GM19397 (cell line): ENCODE measurements around the gene CELSR1.

ENCODE experiments used
- ATAC-seq: cut with Tn5 transposase; IDR thresholded peaks from one replicate; pipeline ENCODE4 v1.9.1; 2021; ENCODE audit warnings: mild to moderate bottlenecking, moderate library complexity; ENCODE audit not compliant: unreplicated experiment

Gene CELSR1

DNA sequence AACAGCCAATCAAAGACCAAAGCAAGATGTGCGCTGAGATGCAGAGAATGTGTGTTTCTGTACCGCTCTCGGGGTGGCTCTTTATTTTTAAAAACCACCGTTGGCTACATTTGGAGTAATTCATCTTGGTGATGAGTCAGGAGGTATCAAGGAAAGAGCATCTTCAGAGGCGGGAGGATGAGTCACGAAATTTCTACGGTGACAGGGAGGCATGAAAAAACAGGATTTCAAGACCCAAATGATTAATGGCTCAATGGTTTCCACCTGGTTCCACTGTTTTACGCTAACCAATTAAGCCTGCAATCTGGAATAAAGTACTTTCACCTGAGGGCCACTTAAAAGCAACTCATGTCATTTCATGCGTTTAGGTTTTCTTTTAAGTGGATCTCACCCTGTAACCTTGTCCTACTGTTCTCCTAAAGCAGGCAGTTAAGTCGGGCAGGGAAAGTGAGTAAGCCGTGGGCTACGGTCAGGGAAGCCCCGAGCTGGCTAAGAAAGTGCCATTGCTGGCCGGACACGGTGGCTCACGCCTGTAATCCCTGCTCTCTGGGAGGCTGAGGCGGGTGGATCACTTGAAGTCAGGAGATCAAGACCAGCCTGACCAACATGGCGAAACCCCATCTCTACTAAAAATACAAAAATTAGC, 74.6 kb downstream of the CELSR1 start:
- ATAC-seq = no peak

DNA sequence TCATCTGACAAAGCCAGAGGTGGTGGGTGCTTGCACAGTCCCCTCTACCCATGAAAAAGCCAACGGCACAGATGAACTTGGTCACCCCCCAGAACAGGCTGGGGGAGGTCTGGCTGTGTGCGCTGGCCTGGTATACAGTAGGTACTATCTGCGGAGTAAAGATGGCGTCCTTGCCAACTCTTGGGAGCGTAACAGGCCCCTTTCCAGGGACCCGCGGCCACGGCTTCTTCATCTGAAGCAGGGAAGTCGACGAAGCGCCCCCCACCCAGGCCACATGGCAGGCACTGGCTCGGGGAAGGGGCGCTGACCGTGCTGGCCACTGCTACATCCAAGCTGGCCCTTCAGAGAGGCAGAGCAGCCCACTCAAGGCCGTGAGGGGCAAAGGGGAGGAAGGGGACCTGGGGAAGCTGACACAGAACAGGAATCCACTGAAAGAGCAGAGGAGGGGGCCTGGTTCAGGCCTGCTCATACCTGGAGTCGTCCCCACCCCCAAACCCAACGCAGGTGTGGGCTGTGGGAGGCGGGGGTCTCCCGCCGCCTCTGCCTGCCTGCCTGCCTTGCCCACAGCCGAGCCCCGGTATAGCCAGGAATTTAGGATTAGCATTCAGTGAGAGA, 75.7 kb downstream of the CELSR1 start:
- no peak for ATAC-seq

DNA sequence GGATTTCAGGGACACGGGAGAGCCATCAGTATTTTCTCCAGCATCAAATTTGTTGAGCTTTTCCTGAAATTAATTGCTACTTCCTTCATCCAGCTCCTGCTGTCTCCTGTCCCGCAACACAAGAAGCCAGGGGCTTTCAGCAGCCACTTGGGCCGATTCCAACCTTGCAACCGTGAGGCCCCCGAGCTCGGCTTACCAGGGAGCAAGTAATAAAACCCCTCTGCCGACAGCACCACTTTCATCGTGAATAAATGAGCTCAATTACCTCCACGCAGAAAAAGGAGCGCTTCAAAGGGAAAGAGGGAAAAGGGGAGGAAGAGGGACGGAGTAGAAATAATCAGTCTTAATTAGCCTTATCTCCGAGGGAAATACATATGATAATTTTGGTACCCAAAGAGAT, 76.6 kb downstream of the CELSR1 start:
- ATAC-seq = no peak

DNA sequence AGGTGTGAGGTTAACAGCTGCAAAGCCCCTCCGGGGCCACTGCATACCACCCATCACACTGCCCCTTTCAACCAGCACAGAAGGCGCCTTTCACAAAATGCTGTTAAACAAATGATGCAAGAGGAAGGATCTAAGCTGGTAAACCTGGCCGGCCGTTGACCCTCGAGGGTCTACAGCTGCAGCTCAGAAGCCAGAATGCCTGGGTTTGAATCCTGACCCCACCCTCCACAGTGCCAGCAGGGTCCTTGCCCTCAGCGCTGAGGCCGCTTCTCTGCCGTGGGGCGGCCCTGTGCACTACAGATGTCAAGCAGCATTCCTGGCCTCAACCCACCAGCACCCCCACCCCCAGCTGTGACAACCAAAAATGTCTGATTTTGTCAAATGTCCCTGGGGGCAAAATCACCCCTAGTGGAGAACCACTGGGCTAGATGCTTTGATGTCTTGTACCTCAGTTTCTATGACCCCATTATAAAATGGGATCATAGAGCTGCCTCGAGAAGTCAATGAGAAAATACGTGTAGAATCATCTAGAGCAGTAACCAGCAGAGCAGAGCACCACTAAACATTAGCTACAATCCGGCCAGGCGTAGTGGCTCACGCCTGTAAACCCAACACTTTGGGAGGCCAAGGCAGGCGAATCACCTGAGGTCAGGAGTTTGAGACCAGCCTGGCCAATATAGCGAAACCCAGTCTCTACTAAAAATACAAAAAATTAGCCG, 77.9 kb downstream of the CELSR1 start:
- no peak for ATAC-seq

DNA sequence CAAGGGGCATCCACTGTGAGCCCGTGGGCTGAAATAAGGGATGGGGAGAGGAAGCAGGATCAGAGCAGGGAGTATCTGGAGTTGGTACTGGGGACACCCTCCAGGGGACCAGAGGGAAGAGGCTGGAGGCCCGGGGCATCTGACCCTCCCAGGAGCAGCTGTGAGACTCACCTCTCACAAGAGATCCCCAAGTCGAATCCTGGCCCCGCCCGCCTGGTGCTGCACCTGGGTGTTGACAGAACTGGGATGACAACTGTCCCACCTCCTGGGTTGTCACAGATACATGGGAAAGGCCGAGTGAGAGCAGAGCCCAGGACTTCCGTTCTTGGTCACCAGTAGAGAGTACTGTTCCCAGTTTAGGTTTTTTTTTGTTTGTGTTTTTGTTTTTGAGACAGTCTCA, 78.9 kb downstream of the CELSR1 start:
- no peak for ATAC-seq

DNA sequence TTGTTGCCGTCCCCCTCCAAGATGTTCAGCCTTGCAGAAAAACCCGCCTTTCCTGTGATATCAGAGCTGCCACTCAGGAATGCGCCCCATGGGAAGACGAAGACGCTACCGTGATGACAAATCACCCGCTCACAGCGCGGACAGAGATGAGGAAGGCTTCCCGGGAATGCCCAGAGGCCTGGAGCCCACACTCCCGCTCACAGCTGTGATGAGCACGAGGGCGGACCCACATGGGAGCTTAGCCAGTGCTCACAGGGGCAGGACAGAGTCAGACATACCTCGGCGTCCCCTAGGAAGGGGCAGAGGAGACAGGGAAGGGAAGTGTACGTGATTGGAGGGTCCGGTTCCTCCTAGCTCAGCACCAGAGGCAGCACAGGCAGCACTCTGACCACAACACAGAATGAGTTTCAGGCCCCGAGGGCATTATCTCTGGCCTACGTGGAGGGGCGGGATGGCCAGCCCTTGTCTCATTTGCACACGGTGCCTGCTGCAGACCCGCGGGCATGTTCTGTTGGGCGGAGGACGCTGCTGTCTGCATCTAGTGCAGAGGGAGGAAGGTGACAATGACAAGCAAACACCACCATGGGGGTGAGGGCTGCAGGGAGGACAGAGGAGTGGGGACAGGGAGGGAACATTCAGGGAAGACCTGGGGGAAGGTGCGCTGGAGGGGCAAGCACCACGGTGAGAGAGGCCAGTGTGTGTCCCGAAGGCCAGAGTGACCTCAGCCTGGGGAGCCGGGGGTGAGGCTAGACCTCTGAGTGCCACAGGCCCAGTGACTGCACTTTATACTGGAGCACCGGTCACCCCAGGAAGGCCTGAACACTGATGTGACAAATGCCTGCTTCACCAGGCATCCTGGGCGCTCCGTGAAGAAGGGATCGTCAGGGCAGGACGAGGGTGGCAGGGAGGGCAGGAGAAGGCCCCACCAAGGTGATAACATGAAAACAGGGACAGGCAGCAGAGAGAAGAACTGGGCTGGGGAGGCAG, 79.6 kb downstream of the CELSR1 start:
- no peak for ATAC-seq

DNA sequence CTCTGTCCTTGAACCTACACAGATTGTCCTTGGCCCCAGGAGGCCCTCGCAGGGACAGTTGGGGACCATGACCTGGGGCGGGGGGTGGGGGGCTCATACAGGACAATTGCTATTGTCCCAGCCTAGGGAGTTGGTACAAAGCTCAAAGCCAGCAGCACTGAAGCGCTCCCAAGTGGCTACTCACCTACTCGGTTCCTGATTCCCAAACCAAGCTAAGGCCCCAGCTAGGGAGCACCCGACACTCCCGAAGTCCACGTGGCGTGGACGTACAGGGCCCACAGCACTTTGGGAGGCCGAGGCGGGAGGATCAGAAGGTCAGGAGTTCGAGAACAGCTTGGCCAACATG, 80.6 kb downstream of the CELSR1 start:
- ATAC-seq = no peak

DNA sequence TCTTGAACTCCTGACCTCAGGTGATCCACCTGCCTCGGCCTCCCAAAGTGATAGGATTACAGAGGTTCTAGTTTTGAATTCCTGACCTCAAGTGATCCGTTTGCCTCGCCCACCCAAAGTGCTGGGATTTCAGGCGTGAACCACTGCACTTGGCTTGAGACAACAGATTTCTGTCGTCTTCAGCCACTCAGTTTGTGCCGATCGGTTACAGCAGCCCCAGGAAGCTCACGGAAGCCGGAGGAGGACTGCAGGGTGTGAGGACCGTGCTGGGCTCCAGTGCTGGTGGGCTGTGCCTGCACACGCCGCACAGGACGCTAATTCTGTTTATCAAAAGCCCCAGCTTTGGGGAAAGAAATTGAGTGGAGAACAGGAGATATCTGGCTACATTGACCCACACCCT, 82.0 kb downstream of the CELSR1 start:
- ATAC-seq = no peak

DNA sequence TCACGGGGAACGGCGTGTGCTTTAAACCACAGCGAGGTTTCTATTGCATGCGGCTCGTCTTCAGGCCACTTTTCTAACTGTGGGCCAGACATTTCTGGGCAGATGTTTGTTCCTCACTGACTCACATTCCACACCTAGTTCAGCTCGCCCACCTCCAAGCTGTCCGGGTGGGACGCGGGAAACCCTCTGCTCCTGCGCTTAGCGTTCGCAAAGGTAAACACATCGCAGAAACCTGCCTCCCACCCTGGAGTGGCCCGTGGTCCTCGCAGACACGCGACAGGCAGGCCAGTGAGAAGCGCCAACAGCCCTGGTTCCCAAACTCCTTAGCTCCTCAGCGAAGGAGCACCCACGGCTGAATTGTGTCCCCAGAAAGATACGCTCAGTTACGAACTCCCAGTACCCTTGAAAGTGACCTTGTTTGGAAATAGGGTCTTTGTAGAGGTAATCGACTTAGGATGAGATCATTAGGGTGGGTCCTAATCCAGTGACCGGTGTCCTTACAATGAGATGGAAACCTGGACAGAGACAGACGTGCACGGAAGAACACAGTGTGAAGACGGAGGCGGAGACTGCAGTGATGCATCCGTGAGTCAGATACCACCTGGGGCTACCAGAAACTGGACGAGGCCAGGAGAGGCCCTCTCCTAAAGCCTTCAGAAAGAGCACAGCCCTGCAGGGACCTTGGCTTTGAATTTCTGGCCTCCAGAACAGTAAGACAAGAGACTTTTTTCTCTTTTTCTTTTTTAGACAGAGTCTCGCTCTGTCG, 82.7 kb downstream of the CELSR1 start:
- no peak for ATAC-seq

DNA sequence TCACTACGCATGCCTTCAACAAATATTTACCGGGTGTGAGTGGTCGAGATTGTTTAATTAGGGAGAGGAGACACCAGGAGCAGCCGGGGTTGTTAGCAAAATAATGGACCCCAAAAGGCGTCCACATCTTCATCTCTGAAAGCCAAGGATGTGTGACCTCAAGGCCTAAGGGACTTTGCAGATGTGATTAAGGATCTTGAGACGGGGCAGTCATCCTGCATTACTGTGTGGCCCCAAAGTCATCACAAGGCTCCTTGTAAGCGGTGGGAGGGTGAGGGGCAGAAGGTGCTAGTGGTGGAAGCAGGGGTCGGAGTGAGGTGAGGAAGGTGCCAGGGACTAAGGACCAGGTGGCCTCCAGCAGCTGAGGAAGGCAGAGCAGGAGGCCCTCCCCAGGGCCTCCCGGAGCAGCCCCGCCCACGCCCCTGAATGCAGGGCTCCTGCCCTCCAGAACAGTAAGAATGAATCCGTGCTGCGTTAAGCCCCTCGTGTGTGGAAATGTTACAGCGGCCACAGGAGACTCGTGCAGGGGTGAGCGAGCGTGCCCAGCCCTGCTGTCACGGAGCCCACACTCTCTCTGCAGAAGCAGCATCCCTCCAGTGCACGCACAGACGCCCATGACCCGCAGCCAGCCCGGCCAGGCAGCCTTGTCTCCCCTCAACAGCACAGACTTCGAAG, 83.5 kb downstream of the CELSR1 start:
- no peak for ATAC-seq

DNA sequence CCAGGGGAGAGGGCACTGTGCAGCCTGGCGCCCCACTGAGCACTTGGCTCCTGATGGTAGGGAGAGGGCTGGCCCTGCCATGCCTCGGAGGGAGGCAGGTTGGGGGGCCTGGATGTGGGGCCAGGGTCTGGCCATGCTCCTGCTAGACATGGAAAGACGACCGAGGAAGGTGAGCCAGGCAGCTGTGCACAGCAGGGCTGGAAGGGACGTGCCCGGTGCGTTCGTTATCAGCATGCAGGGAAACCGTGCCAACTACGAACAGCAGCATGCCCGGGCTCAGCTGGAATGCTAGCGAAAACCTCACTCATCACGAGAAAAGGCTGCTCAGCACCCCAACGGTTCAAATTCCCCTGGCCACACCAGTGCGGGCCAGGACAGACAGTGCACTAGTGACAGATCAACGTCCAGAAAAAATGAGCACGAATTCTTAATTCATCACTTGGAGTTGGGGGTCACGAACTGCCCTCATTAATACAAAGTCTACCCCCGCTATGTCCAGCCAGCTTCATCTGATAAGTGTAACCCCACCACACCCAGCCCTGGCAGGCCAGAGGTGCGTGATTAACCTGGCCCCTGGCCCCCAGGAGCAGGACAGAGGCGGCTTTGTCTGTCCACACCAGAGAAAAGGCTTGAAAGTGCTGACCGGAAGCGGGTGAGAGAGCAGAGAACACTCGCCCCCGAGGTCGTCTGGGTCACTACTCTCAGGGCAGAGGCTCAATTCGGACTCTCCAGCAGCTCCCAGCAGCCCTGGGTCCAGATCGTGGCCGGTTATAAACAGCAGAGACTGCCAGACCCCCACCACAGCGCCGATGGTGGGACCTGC, 84.2 kb downstream of the CELSR1 start:
- no peak for ATAC-seq

DNA sequence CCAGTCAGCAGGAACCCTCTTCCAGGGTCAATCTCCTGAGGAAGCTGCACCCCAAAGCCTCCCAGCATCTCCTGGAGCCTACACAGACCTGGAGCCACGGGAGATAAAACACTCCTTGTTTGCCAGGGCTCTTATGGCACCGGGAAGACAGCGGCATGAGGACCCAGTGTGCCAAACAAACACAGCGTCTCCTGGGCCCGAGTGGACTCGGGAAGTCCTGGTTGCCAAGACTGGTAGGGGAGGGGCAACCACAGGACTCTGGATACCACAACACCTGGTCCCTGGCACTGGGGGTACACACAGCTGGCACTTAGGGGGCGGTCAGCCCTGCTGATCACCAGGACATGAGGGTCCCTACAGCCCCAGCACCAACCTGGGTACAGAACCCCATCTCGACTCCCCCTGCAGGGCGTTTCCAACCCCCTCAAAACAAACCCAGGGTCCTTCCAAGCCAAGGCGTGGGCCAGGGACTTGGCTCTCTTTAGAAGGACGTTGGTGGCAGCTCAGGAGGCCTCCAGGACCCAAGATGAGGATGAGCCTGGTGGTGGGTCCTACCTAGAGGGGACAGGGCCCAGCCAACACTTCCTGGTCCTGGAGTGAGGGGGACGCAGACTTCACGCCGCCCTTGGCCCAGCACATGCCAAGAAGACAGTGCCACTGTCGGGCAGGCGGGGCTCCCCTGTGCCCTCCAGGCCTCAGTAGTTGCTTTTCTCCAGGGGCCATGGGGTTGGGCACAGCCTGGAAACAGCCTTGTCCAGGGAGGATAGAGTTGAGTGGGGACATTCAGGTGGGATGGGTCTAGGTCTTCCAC, 85.0 kb downstream of the CELSR1 start:
- no peak for ATAC-seq

DNA sequence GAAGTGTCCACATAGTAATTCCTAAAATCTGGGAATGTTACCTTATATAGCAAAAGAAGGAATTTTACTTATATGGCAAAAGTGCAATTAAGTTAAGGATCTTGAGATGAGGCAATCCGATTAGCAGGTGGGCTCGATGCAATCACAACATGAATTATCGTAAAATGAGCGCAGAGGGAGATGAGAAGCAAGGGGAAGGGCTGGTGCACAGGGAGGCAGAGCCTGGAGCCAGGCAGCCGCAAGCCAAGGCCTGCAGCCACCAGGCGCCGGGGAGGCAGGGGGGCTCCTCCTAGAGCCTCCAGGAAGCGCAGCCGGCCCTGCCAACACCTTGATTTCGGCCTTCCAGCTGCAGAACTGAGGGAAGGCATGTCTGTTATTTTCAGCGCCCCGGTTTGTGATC, 85.7 kb downstream of the CELSR1 start:
- ATAC-seq = no peak

DNA sequence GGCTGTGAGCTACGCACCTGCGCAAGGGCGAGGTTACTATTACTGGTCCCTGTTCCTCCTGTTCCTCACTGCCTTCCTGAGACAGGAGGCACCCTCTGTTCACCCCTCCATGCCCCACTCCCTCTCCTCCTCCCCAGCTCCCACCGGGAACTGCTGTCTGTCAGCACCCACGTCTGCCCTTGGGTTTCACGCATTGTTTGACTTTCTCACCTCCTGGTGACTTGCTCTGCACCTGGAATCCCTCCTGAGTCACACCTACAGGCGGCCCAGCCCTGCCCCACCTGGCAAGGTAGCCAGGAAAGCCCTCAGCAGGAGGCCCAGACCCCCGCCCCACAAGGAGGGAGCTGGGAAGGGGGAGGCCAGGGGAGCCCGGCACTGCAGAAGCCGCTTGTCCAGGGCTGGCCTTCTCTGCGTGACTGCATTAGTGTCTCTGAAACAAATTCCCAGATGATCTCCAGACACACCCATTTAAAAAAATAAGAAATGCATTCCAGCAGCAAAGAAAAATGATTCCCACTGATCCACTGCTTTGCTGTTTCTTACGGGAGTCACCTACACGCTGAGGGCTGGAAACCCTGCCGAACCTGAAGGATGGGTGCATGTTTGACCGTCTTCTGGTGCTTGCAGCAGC, 86.4 kb downstream of the CELSR1 start:
- no peak for ATAC-seq

DNA sequence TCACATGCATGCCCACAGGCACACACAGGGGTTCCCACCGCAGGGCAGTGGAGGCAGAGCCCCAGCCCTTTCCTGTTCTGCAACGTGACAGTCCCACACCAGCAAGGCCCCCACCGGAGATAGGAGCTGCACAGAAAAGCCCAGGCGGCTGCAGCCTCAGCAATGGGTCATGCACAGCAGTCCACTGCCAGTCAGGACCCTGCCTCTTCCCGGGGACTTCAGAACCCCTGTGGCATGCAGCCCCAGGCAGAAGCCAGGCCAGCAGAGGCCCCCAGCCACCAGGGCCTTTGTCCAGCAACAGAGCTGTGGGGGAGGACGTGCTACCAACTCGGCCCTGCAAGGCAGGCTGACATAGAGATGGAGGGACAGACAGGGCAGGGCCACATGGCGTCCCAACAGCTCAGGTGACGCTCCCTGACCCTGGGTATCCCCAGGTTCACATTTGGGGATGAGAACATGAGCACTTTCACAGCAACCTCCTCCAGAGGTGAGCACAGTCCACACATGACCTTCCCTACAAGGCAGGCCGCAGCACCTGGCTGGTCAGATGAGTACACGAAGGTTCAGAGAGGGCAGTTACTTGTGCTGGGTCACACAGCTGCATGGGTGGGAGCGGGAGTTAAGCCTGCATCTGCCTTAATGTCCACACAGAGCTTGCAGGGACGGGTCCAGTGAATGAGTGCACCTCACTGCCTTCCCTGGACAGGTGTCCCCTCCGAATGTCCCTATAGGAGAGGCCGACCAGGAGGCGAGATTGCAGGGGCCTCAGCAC, 87.3 kb downstream of the CELSR1 start:
- ATAC-seq = no peak

DNA sequence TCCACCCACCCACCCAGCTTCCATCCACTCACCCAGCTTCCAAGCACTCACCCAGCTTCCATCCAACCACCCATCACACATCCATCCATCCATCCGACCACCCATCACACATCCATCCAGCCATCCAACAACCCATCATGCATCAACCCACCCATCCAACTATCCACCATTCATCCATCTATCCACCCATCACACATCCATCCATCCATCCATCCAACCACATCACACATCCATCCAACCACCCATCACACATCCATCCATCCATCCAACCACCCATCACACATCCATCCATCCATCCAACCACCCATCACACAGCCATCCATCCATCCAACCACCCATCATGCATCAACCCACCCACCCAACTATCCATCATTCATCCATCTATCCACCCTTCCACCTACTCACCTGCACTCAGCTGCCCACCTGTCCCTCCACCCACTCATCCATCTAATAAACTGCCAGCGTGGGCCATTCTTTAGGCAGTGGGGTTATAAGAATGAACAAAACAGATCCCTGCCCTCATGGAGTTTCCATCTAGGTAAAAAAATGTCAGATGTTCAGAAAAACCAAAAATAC, 88.2 kb downstream of the CELSR1 start:
- ATAC-seq = no peak

DNA sequence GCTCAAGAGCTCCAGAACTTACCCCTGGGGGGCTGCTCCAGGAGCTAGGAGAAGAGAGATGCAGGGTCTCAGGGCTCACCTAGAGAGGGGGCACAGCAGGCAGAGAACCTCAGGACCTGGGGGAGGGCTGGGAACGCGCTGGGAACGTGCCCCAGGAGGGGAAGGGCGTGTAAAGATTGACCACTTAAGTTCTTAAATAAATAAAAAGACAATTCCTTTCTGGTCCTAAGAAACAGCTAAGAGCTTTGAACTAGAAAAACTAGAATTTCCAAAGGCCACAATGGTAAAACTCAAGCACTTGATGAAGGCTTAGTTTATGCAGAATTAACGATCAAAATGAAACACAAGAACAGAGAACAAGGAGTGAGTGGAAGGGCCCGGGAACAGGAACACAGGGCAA, 89.1 kb downstream of the CELSR1 start:
- ATAC-seq = no peak
